Activated T-helper 17 cell treated with anti-CD3 and anti-CD28 coated beads, Interleukin-2, amount 50 U/mL, for 72 hours (primary cell): ENCODE data around the gene MED29. TPM values are rescaled to one million over a fixed set of nuclear protein-coding genes. Genes with fewer than 3 reads are reported as not detected.

Source experiments
- ATAC-seq: fragments of 150-1000 bp; cut with Tn5 transposase; replicated peaks from 2 replicates; pipeline ENCODE4 v1.10.0; 2021; ENCODE audit warnings: mild to moderate bottlenecking, moderate library complexity
- H3K27ac Mint-ChIP-seq: one replicate; pipeline ENCODE4 v1.8.0; 2022; ENCODE audit warnings: mixed read lengths
- H3K27me3 Mint-ChIP-seq: one replicate; pipeline ENCODE4 v1.8.0; 2022; ENCODE audit warnings: mixed read lengths
- H3K36me3 Mint-ChIP-seq: one replicate; pipeline ENCODE4 v1.8.0; 2022; ENCODE audit warnings: low read depth, mild to moderate bottlenecking, mixed read lengths
- H3K4me1 Mint-ChIP-seq: one replicate; pipeline ENCODE4 v1.8.0; 2022; ENCODE audit warnings: mixed read lengths
- H3K4me3 Mint-ChIP-seq: one replicate; pipeline ENCODE4 v1.8.0; 2022; ENCODE audit warnings: mild to moderate bottlenecking, mixed read lengths
- H3K9me3 Mint-ChIP-seq: one replicate; pipeline ENCODE4 v1.8.0; 2022; ENCODE audit warnings: mixed read lengths
- total RNA-seq, 2 donors: library from RNA; stranded (reverse); gene quantifications; one replicate each; pipeline ENCODE4 v1.2.3, GENCODE V29; 2022

The MED29 gene
- total RNA-seq, 2 donors from 2014 or later, result 24.6 to 27.7 TPM

DNA sequence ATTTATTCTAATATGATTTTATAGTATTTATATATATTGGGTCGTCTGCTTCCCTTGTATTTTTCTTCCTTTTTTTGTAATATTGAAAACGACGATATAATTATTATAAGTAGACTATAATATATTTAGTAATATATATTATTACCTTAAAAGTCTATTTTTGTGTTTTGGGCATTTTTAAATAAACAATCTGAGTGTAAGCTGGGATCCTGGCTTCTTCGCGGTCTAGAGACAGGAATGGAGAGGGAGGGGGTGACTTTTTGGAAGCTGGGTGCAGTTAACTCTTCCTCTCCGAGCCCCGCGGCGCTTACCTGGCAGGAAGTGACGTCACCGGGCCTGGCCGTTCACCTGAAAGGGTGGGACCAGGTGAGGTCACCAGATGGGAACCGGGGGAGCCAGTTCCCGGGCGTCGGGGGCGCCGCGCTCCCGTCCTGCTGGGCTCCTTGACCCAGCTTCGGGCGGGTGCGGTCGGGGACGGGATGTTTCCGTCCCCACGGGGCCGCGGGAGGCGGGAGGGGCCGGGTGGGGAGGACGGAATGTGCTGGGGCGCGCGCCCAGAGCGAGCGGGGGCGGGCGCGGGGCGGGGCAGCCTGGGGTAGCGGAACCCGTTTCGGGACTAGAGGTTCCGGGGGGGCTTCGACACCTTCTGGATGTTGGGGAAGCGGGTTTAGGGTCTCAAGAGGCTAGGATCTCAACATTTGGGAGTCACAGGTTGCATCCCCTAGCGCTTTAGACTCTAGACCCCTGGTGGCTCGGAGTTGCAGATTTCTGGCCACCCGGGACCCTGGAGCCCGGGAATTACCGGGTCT, 18.2 kb downstream of the MED29 start:
- Mint-ChIP-seq H3K27ac (peak overlapping the region; percentile 100), H3K9me3 (no peaks in the 10 kb centered on the region), H3K4me1 (peaks cover 32% of the 10 kb centered on the region), H3K4me3 (peak overlapping the region; percentile 91), H3K36me3 (peaks cover 76% of the 10 kb centered on the region), H3K27me3 (no peaks in the 10 kb centered on the region)
- peak; percentile 19 for ATAC-seq

- ATAC-seq, result peak; percentile 36
- H3K9me3 Mint-ChIP-seq, result no peaks in the 10 kb centered on the region
- H3K27me3 Mint-ChIP-seq, result no peaks in the 10 kb centered on the region
- peak overlapping the region; percentile 91 for H3K4me3 Mint-ChIP-seq
- H3K36me3 Mint-ChIP-seq, result peaks cover 82% of the 10 kb centered on the region
- H3K4me1 Mint-ChIP-seq, result peaks cover 37% of the 10 kb centered on the region
- peak overlapping the region; percentile 100 for H3K27ac Mint-ChIP-seq
Observed at GRCh38 chr19:39410017-39410830, 19.0 kb downstream of the MED29 start.

- peaks cover 37% of the 10 kb centered on the region for H3K4me1 Mint-ChIP-seq
- no peak for ATAC-seq
- H3K36me3 Mint-ChIP-seq, result peaks cover 84% of the 10 kb centered on the region
- H3K27ac Mint-ChIP-seq, result peak overlapping the region; percentile 100
- no peaks in the 10 kb centered on the region for H3K27me3 Mint-ChIP-seq
- H3K4me3 Mint-ChIP-seq, result peak overlapping the region; percentile 91
- no peaks in the 10 kb centered on the region for H3K9me3 Mint-ChIP-seq
Observed at GRCh38 chr19:39410831-39411080, 19.6 kb downstream of the MED29 start.

DNA sequence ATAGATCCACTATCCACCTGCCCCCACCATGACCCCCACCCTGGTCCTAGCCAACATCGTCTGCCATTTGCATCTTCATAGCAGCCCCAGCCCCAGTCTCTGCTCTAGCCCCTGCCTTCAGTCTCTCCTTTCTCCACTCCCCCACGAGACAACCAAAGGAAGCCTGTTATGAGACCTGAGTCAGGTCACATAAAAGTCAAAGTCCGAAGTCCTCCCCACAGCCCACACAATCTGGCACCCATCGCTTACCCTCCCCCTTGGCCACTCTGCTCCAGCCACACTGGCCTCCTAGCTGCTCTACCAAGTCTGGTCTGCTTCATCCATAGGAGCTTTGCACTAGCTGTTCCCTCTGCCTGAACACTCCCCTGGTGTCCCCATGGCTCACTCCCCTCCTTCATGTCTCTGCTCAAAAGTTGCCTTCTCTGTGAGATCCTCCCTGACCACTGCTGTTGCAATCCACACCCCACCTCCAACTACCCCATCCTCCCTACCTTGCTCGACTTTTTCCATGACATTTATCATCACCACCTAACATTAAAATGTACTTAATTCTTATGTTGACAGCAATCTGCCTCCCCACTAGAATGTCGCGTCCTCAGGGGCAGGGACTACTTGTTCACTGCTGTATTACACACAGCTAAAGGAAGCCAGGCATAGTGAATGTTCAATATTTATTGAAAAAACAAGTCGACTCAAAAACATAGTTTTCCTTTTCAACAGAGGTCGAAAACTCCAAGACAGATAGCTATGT, 20.1 kb downstream of the MED29 start:
- Mint-ChIP-seq H3K27me3 (no peaks in the 10 kb centered on the region), H3K36me3 (peaks cover 80% of the 10 kb centered on the region), H3K4me3 (peak overlapping the region; percentile 91), H3K4me1 (peaks cover 34% of the 10 kb centered on the region), H3K9me3 (no peaks in the 10 kb centered on the region), H3K27ac (peak overlapping the region; percentile 100)
- no peak for ATAC-seq

DNA sequence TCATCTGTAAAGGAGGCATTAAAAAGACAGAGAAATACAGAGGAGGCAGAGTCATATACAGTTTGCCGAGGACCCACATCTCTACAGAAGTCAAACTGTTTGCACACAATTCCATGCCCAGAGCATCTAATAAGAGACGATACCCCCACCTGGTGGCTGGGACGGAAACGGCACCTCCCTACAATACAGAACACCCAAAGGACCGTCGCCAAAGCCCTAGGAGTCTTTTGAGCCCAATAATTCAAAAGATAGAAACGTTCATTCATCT, 20.6 kb downstream of the MED29 start:
- peak; percentile 54 for ATAC-seq
- H3K36me3 Mint-ChIP-seq, result peaks cover 75% of the 10 kb centered on the region
- peak overlapping the region; percentile 100 for H3K27ac Mint-ChIP-seq
- peaks cover 31% of the 10 kb centered on the region for H3K4me1 Mint-ChIP-seq
- no peaks in the 10 kb centered on the region for H3K9me3 Mint-ChIP-seq
- H3K27me3 Mint-ChIP-seq, result no peaks in the 10 kb centered on the region
- H3K4me3 Mint-ChIP-seq, result peak overlapping the region; percentile 91

GRCh38 chr19:39412100-39412866, 21.1 kb downstream of the MED29 start, which contains the start of gene PLEKHG2:
TSS of gene PLEKHG2 (plus strand) at chr19:39412669. CDS start at chr19:39414087, 1,418 bp downstream.
- Mint-ChIP-seq H3K4me3 (peak within 1 kb of the TSS; percentile 91), H3K4me1 (peaks cover 31% of the 10 kb centered on the region), H3K9me3 (no peaks in the 10 kb centered on the region), H3K36me3 (peaks cover 72% of the 10 kb centered on the region), H3K27ac (peak within 1 kb of the TSS; percentile 100), H3K27me3 (no peaks in the 10 kb centered on the region)
- ATAC-seq, result peak; percentile 71

DNA sequence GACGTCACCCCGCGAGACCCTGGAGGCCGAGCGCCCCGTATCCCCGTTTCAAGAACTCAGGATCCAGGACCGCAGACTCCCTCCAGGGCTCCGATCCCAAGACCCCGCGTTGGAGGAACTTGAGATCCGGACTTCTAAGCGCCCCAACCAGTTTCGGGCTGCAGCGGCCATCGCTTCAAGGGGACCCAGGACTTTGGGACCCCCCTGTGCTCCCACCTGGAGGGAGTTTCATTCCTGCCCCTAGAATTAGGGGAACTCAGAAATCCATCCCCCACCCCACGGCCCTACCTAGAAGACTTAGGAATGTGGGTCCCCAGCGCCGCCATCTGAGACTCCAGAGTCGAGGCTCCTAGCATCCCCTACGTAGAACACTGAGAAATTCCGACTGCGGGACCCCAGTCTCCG, 21.7 kb downstream of the MED29 start:
- Mint-ChIP-seq H3K27me3 (no peaks in the 10 kb centered on the region), H3K9me3 (no peaks in the 10 kb centered on the region), H3K27ac (peak overlapping the region; percentile 100), H3K36me3 (peaks cover 72% of the 10 kb centered on the region), H3K4me1 (peaks cover 31% of the 10 kb centered on the region), H3K4me3 (peak overlapping the region; percentile 91)
- ATAC-seq, result no peak

- Mint-ChIP-seq H3K27ac (peak overlapping the region; percentile 100), H3K9me3 (no peaks in the 10 kb centered on the region)
- ATAC-seq, result no peak
Observed at GRCh38 chr19:39413272-39413910, 22.2 kb downstream of the MED29 start.

DNA sequence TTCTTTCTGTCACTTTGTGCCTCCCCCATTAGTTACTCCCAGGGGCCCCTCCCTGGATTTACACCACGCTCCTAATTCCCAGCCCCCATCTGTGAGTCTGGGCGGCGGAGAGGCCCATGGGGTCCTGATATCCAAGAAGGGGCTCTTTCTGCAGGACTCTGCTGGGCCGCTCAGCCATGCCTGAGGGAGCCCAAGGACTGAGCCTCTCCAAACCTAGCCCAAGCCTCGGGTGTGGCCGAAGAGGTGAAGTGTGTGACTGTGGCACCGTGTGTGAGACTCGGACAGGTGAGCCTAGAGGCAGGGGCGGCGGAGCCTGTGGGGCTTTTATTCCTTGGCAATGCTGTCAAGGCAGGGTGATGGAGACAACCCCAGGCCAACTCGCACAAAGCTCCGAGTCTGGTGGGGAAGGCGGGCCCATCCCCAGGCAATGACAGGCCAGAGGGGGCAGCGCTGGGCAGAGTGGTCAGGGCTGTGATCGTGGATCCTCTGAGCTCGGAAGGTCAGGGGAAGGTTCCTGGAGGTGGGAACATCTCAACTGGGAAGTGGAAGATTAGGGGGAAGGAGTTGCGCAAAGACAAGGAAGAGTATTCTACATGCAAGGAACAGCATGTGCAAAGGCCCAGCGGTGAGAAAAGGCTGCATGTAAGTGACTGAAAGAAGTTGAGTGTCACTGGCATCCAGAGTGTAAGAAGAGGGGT, 22.9 kb downstream of the MED29 start:
- Mint-ChIP-seq H3K4me3 (peak overlapping the region; percentile 91), H3K36me3 (peaks cover 72% of the 10 kb centered on the region), H3K9me3 (no peaks in the 10 kb centered on the region), H3K4me1 (peaks cover 31% of the 10 kb centered on the region), H3K27me3 (no peaks in the 10 kb centered on the region), H3K27ac (peak overlapping the region; percentile 96)
- ATAC-seq, result no peak

More at GRCh38 chr19:39413272-39413910, 22.2 kb downstream of the MED29 start:
- Mint-ChIP-seq H3K36me3 (peaks cover 72% of the 10 kb centered on the region), H3K27me3 (no peaks in the 10 kb centered on the region), H3K4me1 (peaks cover 31% of the 10 kb centered on the region), H3K4me3 (peak overlapping the region; percentile 91)

GRCh38 chr19:39415111-39416046, 24.2 kb downstream of the MED29 start:
- no peak for ATAC-seq
- Mint-ChIP-seq H3K4me1 (peaks cover 31% of the 10 kb centered on the region), H3K27me3 (no peaks in the 10 kb centered on the region), H3K4me3 (peak overlapping the region; percentile 30), H3K36me3 (peaks cover 68% of the 10 kb centered on the region), H3K27ac (no peak overlapping the region), H3K9me3 (no peaks in the 10 kb centered on the region)

GRCh38 chr19:39416152-39417120, 25.3 kb downstream of the MED29 start:
- Mint-ChIP-seq H3K27ac (no peak overlapping the region), H3K4me3 (no peak overlapping the region), H3K36me3 (peaks cover 58% of the 10 kb centered on the region), H3K4me1 (peaks cover 21% of the 10 kb centered on the region), H3K9me3 (no peaks in the 10 kb centered on the region), H3K27me3 (no peaks in the 10 kb centered on the region)
- no peak for ATAC-seq
